ENCODE data around the gene PGA3. TPM values are rescaled to one million over a fixed set of nuclear protein-coding genes. Genes with fewer than 3 reads are reported as not detected.

The PGA3 gene
- total and polyA plus RNA-seq, 11 donors = 0.16 to 3.1 (median 1.4) TPM; not detected in 5

DNA sequence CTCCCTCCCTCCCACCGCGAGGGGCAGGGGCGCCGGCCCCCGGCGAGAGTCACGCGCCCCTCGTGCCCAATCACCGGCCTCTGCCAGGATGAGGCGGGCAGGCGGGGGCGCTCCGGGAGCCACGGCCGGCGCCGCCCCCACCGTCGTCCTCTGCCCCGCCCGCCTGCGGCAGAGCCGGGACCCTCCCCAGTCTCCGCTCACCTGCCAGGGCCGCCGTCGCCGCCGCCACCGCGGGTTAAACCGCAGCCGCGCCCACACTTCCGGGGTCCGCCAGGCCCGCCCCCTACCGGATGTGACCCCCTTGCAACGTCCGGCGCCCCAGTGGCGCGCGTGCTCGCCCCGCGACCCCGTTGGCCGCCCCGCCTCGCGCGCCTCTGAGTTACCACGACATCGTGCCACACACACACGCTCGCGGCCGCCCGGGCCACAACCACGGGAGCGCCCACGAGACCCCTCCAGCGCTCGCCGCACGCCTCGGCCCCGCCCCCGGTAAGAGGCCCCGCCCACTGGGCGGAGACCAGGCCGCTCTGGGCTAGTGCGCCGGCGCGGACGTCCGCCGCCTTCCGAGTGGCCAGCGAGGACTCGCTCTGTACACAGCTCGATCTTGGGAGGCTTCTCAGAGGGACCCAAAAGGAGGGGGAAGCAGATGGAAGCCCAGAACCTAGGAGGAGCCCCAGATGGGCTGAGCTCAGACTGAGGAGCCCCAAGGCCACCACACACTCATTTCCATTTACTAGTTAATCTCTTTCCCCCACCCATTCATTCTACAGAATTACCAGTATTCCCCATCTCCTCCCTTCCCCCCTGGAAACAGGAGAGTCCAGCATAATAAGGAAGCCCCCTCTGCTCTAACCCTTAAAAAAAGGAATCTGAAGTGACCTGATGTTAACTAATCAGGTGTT, 41.9 kb upstream of the PGA3 start, which contains the start of gene VPS37C:
Gene VPS37C (minus strand): TSS at position 237 of the 902 bp plus-strand sequence. CDS start 22,597 bp downstream, outside the sequence.
- Histone ChIP-seq H3K27me3 (no peaks in the 10 kb centered on the region), H3K4me3 (peak within 1 kb of the TSS; percentile 66 to 97 (median 82)), H3K9me3 (no peaks in the 10 kb centered on the region), H3K4me1 (peaks cover 0 to 67% (median 23%) of the 10 kb centered on the region in 12 donors), H3K27ac (peak within 1 kb of the TSS; percentile 90 to 99 (median 98)), H3K36me3 (peaks cover 0 to 9% (median 0%) of the 10 kb centered on the region in 9 donors)
- DNase-seq = peak; percentile 87 to 96 (median 90)
- ATAC-seq = peak; percentile 97 to 98 (median 98)
- intact Hi-C loops (cut with DNase I) = loop anchor here in 1 of 10 donors (10.0 kb wide), 2 partner anchors 57 to 327 kb away; partner anchors contain the start of gene CD5
- WGBS, 4 donors = 0 to 1% (median 0%) methylated on average over 24 to 85 of the region's 85 CpGs
- peak in 1 of 2 donors; percentile 70 for TF ChIP-seq POLR2A (IDR thresholded peaks at IDR 0.05)
- TF ChIP-seq, protein P1, sequence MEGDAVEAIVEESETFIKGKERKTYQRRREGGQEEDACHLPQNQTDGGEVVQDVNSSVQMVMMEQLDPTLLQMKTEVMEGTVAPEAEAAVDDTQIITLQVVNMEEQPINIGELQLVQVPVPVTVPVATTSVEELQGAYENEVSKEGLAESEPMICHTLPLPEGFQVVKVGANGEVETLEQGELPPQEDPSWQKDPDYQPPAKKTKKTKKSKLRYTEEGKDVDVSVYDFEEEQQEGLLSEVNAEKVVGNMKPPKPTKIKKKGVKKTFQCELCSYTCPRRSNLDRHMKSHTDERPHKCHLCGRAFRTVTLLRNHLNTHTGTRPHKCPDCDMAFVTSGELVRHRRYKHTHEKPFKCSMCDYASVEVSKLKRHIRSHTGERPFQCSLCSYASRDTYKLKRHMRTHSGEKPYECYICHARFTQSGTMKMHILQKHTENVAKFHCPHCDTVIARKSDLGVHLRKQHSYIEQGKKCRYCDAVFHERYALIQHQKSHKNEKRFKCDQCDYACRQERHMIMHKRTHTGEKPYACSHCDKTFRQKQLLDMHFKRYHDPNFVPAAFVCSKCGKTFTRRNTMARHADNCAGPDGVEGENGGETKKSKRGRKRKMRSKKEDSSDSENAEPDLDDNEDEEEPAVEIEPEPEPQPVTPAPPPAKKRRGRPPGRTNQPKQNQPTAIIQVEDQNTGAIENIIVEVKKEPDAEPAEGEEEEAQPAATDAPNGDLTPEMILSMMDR (IDR thresholded peaks at IDR 0.05) = peak in 8 of 12 donors; percentile 13 to 57 (median 32)

DNA sequence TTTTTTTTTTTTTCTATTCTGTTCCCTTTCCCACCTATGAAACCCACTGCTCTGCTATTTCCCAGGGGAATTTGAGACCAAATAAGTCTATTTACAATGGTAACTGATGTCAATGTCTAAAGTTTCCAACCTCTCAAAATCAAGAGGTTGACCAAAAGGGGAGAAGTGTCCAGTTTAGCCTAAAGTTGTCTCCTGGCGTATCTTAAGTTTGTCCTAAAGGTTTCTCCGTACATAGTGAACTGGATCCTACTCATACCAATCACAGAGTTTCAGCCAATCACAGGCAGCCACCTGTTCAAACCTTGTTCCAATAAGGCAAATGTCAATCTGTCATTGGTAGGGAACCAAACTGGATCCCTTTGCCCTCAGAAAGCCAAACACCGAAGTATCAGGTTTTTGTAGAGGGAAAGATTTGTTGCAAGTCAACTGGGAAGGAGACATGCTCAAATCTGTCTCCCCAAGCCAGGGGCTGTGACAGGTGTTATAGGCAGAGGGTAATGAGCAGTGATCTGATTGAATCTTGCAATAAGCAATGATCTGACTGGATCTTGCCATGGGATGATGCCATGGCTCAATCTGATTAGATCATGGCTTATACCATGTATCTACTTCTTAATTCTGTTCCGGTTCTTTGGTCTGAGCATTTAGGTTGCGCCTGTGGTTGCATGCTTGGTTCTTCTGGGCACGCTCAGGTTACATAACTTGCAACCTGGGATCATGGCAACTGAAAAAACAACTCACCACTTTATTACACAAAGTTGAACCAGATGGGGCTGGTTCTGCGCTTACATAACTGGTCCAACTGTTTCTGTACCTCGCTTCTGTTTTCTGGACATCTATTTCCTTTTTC, 41.0 kb upstream of the PGA3 start:
- intact Hi-C loops (cut with DNase I) = loop anchor here in 1 of 10 donors (10.0 kb wide), 2 partner anchors 58 to 328 kb away; partner anchors contain the start of gene CD5
- Histone ChIP-seq H3K4me1 (peaks cover 0 to 64% (median 23%) of the 10 kb centered on the region in 12 donors), H3K27ac (peak overlapping the region in 11 of 12 donors; percentile 94 to 99 (median 98)), H3K27me3 (no peaks in the 10 kb centered on the region), H3K9me3 (no peaks in the 10 kb centered on the region), H3K36me3 (peaks cover 0 to 6% (median 0%) of the 10 kb centered on the region in 9 donors), H3K4me3 (peak overlapping the region; percentile 66 to 97 (median 82))
- 70 to 77% (median 74%) methylated on average over 8 of the region's 8 CpGs for WGBS, 4 donors
- peak in 1 of 5 donors; percentile 39 for DNase-seq
- ATAC-seq = no peak
- TF ChIP-seq, protein P1 (IDR thresholded peaks at IDR 0.05) = no peak
- no peak for TF ChIP-seq POLR2A (IDR thresholded peaks at IDR 0.05)

DNA sequence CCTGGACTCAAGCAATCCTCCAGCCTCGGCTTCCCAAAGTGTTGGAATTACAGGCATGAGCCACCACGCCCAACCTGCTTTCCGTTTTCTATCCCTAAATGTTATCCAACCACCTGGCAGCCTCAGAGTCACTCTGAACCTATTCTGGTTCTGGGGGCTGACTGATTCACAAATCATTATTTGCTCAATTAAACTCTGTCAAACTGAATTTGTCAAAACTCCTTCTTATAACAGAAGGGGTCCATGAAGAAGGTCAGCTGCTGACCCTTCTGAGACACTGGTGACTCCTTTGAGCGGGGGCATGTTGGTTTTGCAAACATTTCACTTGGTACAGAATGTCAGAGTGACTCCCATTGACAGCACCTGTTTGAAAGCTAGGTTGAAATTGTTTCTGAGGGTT, 40.3 kb upstream of the PGA3 start:
- no peaks in the 10 kb centered on the region for H3K27me3 ChIP-seq
- no peak overlapping the region for H3K4me3 ChIP-seq
- H3K9me3 ChIP-seq = no peaks in the 10 kb centered on the region
- peaks cover 0 to 66% (median 23%) of the 10 kb centered on the region in 12 donors for H3K4me1 ChIP-seq
- intact Hi-C loops (cut with DNase I) = loop anchor here in 1 of 10 donors (10.0 kb wide), 2 partner anchors 58 to 328 kb away; partner anchors contain the start of gene CD5
- 91 to 94% (median 92%) methylated on average over 4 of the region's 4 CpGs for WGBS, 4 donors
- ATAC-seq = no peak
- DNase-seq = no peak
- peak overlapping the region in 1 of 12 donors; percentile 99 for H3K27ac ChIP-seq
- no peaks in the 10 kb centered on the region for H3K36me3 ChIP-seq
- TF ChIP-seq, protein P1 (IDR thresholded peaks at IDR 0.05) = no peak
- no peak for TF ChIP-seq POLR2A (IDR thresholded peaks at IDR 0.05)

Data from heart left ventricle (tissue), 16 donors.